ENCODE data around the gene METTL26.

The METTL26 gene

DNA sequence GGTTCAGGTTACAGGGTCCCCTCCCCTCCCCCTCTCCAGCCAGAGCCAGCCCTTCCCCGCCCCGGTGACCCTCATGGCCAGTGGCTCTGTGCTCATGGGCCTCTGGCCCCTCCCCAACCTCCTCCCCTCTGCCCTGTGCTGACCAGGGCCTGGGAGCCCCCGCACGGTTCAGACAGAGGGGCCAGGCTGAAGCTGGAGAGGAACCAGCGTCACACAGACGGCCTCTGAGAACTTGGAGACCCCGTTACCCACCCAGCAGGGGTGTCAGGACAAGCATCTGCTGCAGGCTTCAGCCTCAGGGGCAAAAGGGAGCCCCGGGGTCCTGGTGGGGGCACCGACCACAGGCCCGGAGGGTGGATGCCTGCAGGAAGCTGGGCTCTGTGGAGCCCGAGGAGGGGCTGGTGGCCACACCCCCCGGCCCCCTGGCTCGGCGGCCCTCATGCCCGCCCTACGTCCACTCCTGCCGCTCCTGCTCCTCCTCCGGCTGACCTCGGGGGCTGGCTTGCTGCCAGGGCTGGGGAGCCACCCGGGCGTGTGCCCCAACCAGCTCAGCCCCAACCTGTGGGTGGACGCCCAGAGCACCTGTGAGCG lies 5.2 kb downstream of the METTL26 start, which contains the start of gene WFIKKN1:
Gene WFIKKN1, plus strand, starts transcription at position 171 of the 591 bp plus-strand sequence. Its CDS starts 269 bp downstream, at position 440.
- Histone ChIP-seq H3K9ac (ENCODE audit: low read length in 5 of 5) (peak within 1 kb of the TSS in 2 of 5 donors; percentile 17 to 51), H3K4me1 (ENCODE audit: control insufficient read depth in 5 of 5, insufficient read depth in 5 of 5, low read length in 5 of 5) (peaks cover 0 to 53% (median 33%) of the 10 kb centered on the region in 5 donors), H3K27me3 (ENCODE audit: control insufficient read depth in 5 of 5, insufficient read depth in 4 of 5, low read length in 5 of 5) (peaks cover 0 to 2% (median 0%) of the 10 kb centered on the region in 5 donors), H3K27ac (ENCODE audit: low read depth, low read length) (no peak within 1 kb of the TSS), H3K9me3 (ENCODE audit: control insufficient read depth in 5 of 5, low read length in 5 of 5) (no peaks in the 10 kb centered on the region), H3K4me3 (ENCODE audit: low read depth in 1 of 5, low read length in 5 of 5) (no peak within 1 kb of the TSS), H3K36me3 (ENCODE audit: control insufficient read depth in 5 of 5, insufficient read depth in 5 of 5, low read length in 5 of 5) (peaks cover 0 to 45% (median 21%) of the 10 kb centered on the region in 5 donors)

DNA sequence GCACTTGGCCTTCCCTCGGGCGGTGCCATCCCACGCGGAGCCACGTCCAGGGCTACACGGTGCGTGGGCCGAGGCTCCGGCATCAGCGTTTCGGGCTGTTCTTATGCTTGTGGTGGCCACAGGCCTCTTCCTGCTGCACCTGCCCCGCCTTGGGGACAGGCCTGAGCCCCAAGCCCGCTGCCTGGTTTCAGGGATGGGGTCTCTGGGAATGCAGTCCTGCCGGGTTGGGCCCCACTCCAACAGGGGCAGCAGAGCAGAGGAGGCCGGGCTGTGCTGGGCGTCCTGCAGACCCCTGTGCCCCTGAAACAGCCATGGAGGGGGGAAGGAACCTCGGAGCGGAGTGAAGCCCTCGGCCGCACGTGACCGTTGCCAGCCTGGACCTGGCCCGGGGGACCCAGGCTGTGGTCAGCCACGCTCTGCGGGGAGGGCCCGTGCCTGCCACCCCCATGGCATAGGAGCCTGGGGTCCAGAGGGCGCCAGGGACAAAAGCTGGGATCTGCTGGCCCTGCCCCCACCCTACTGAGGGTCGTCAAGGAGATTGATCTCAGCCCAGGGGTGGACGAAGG lies 5.8 kb downstream of the METTL26 start:
- H3K4me3 ChIP-seq (ENCODE audit: low read depth in 1 of 5, low read length in 5 of 5), result no peak overlapping the region
- no peak overlapping the region for H3K27ac ChIP-seq (ENCODE audit: low read depth, low read length)
- peaks cover 0 to 2% (median 0%) of the 10 kb centered on the region in 5 donors for H3K27me3 ChIP-seq (ENCODE audit: control insufficient read depth in 5 of 5, insufficient read depth in 4 of 5, low read length in 5 of 5)
- peak overlapping the region in 1 of 5 donors; percentile 51 for H3K9ac ChIP-seq (ENCODE audit: low read length in 5 of 5)
- H3K36me3 ChIP-seq (ENCODE audit: control insufficient read depth in 5 of 5, insufficient read depth in 5 of 5, low read length in 5 of 5), result peaks cover 0 to 50% (median 24%) of the 10 kb centered on the region in 5 donors
- H3K4me1 ChIP-seq (ENCODE audit: control insufficient read depth in 5 of 5, insufficient read depth in 5 of 5, low read length in 5 of 5), result peaks cover 0 to 47% (median 27%) of the 10 kb centered on the region in 5 donors
- no peaks in the 10 kb centered on the region for H3K9me3 ChIP-seq (ENCODE audit: control insufficient read depth in 5 of 5, low read length in 5 of 5)

DNA sequence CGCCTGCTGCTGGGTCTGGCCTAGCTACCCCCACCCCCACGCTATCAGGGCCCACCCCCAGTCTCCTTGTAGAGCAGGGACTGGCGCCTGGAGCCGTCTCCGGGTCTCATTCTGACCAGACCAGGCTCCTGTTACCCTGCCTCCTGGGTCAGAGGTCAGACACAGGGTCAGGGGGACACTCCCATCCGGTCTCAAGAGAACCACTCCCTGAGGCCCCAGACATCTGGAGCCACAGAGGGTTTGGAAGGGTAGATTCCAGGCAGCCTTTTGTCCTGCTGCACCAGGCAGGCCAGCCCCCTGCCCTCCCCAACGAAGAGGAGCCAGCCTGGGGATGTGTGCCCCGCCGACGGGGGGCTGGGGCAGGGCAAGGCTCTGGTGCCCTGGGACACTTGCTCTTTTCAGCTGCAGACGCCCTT lies 6.3 kb downstream of the METTL26 start:
- H3K4me1 ChIP-seq (ENCODE audit: control insufficient read depth in 5 of 5, insufficient read depth in 5 of 5, low read length in 5 of 5), result peaks cover 0 to 42% (median 22%) of the 10 kb centered on the region in 5 donors
- peaks cover 0 to 55% (median 25%) of the 10 kb centered on the region in 5 donors for H3K36me3 ChIP-seq (ENCODE audit: control insufficient read depth in 5 of 5, insufficient read depth in 5 of 5, low read length in 5 of 5)

DNA sequence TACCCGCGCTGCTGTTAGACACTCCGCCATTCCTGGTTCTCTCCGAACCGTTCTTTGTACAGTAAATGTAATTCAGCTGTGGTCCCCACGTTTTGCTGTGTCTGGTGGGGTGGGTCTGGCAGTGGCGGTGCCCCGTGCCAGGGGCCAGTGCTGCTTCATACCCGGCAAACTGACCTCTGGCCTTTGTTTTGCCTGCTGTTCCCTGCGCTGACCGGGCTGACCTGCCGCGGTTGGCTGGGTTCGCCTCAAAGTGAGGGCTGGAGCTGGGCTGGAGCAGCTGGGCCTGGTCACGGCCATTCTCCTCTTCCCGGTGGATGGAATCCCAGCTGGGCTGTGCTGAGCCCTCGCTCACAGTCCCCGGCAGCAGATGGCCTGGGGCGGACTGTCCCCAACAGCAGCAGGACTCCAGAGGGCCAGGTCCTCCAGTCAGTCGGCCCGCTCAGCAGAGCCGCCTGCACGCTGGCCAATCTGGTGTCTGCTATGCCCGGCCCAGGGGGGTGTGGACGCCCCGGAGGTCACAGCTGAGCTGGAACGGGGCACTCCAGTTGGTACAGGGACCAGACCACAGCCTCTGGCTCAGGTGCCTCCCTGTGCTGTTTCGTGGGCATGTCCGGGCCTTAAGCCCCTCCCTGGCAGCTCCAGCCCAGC lies 6.8 kb downstream of the METTL26 start:
- H3K9ac ChIP-seq (ENCODE audit: low read length in 5 of 5), result no peak overlapping the region
- peaks cover 0 to 41% (median 19%) of the 10 kb centered on the region in 5 donors for H3K4me1 ChIP-seq (ENCODE audit: control insufficient read depth in 5 of 5, insufficient read depth in 5 of 5, low read length in 5 of 5)
- peaks cover 0 to 2% (median 0%) of the 10 kb centered on the region in 5 donors for H3K27me3 ChIP-seq (ENCODE audit: control insufficient read depth in 5 of 5, insufficient read depth in 4 of 5, low read length in 5 of 5)
- H3K36me3 ChIP-seq (ENCODE audit: control insufficient read depth in 5 of 5, insufficient read depth in 5 of 5, low read length in 5 of 5), result peaks cover 0 to 55% (median 25%) of the 10 kb centered on the region in 5 donors
- H3K4me3 ChIP-seq (ENCODE audit: low read depth in 1 of 5, low read length in 5 of 5), result no peak overlapping the region
- no peak overlapping the region for H3K27ac ChIP-seq (ENCODE audit: low read depth, low read length)
- H3K9me3 ChIP-seq (ENCODE audit: control insufficient read depth in 5 of 5, low read length in 5 of 5), result no peaks in the 10 kb centered on the region

More for the DNA sequence above, 6.3 kb downstream of the METTL26 start:
- Histone ChIP-seq H3K27me3 (ENCODE audit: control insufficient read depth in 5 of 5, insufficient read depth in 4 of 5, low read length in 5 of 5) (peaks cover 0 to 2% (median 0%) of the 10 kb centered on the region in 5 donors), H3K9me3 (ENCODE audit: control insufficient read depth in 5 of 5, low read length in 5 of 5) (no peaks in the 10 kb centered on the region), H3K4me3 (ENCODE audit: low read depth in 1 of 5, low read length in 5 of 5) (no peak overlapping the region), H3K27ac (ENCODE audit: low read depth, low read length) (no peak overlapping the region), H3K9ac (ENCODE audit: low read length in 5 of 5) (peak overlapping the region in 2 of 5 donors; percentile 17 to 51)

DNA sequence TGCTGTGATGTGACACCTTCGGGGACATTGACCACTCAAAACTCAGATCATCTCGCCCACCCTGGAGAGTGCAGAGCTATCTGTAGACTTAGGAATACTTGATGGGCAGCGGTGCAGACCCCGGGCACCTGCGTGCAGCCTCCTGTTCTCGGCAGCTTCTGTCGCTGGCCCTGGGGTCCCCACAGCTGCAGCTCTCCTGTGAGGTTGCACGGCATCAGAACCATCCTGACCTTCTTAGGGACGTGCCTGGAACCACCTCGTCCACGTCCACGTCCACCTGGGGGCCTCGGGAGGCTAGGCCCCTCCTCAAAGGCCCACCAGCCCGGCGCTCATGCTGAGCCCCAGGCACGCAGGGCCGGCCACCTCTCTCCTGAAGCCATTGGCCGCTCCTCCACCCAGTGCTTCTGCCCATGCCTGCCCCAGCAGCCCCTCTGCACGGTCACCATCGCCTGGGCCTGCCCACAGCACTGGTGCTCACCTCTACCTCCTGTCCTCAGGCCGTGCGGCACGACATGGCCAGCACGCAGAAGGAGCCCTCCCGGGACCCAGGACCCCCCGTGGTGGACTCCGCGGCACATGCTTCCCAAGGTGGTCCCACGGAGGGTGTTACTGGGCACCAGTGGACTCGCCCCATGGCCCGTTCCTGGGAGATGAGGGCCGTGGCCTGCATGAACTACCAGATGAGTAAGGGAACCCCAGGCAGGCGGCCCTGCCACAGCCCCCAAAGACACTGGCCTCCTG lies 7.6 kb downstream of the METTL26 start:
- no peak overlapping the region for H3K9ac ChIP-seq (ENCODE audit: low read length in 5 of 5)
- no peaks in the 10 kb centered on the region for H3K9me3 ChIP-seq (ENCODE audit: control insufficient read depth in 5 of 5, low read length in 5 of 5)
- H3K27me3 ChIP-seq (ENCODE audit: control insufficient read depth in 5 of 5, insufficient read depth in 4 of 5, low read length in 5 of 5), result peaks cover 0 to 2% (median 0%) of the 10 kb centered on the region in 5 donors
- H3K27ac ChIP-seq (ENCODE audit: low read depth, low read length), result no peak overlapping the region
- peaks cover 0 to 47% (median 19%) of the 10 kb centered on the region in 5 donors for H3K36me3 ChIP-seq (ENCODE audit: control insufficient read depth in 5 of 5, insufficient read depth in 5 of 5, low read length in 5 of 5)
- H3K4me3 ChIP-seq (ENCODE audit: low read depth in 1 of 5, low read length in 5 of 5), result no peak overlapping the region
- H3K4me1 ChIP-seq (ENCODE audit: control insufficient read depth in 5 of 5, insufficient read depth in 5 of 5, low read length in 5 of 5), result peaks cover 0 to 41% (median 19%) of the 10 kb centered on the region in 5 donors

DNA sequence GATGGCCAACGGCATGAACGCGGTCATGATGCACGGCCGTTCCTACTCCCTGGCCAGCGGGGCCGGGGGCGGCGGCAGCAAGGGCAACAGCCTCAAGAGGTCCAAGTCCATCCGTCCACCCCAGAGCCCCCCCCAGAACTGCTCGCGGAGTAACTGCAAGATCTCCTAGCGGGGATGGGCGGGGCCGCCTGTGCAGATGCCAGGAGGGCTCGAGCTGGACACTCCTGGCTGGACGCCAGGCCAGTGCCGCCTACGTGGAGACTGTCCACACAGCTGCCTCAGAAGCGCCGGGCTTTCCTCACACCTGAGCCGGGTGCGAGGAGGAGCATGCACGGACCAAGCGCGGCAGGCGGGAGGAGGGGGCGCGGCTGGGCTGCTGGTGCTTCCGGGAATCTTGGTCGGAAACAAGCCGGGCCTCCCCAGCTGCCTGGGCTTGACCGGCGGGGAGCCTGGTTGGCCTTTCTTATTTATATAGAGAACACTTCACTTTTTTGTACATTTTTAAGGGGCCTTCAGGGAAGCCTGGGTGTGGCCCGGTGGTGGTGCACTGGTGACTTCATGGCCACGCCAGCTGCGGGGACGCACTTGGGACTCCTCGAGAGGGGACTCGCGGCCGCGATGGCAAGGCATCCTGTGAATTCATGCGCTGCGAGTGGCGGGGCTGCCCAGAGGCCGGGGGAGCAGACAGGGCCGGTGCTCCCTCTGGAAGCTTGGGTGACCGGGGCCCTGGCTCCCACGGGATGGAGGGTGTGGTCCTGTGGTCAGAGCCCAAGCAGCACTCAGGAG lies 8.5 kb downstream of the METTL26 start:
- Histone ChIP-seq H3K36me3 (ENCODE audit: control insufficient read depth in 5 of 5, insufficient read depth in 5 of 5, low read length in 5 of 5) (peaks cover 0 to 38% (median 13%) of the 10 kb centered on the region in 5 donors), H3K27ac (ENCODE audit: low read depth, low read length) (no peak overlapping the region), H3K9me3 (ENCODE audit: control insufficient read depth in 5 of 5, low read length in 5 of 5) (no peaks in the 10 kb centered on the region), H3K4me3 (ENCODE audit: low read depth in 1 of 5, low read length in 5 of 5) (no peak overlapping the region), H3K27me3 (ENCODE audit: control insufficient read depth in 5 of 5, insufficient read depth in 4 of 5, low read length in 5 of 5) (peaks cover 0 to 2% (median 0%) of the 10 kb centered on the region in 5 donors), H3K9ac (ENCODE audit: low read length in 5 of 5) (no peak overlapping the region), H3K4me1 (ENCODE audit: control insufficient read depth in 5 of 5, insufficient read depth in 5 of 5, low read length in 5 of 5) (peaks cover 0 to 41% (median 19%) of the 10 kb centered on the region in 5 donors)

DNA sequence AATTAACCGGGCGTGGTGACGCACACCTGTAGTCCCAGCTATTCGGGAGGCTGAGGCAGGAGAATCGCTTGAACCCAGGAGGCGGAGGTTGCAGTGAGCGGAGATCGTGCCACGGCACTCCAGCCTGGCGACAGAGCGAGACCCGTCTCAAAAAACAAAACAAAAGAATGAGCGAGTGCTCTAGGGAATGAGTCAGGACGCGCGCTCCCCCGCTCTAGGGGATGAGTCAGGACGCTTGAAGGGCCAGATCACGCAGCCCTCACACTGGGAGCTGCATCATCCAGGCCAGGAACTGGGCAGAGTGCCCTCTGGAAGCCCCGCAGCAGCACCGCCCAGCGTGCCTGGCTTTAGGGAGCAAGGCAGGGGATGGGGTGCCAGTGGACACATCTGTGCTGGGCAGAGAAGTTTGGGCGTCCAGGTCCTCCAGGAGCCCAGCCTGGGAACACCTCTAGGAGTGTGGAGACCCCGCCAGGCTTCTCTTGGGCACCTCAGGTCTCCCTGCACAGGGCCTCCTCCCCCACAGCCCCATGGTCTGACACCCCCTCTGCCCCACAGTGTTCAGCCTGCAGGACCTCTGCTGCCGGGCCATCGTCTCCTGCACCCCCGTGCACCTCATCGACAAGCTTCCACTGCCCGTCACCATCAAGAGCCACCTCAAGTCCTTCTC lies 9.2 kb downstream of the METTL26 start:
- Histone ChIP-seq H3K4me3 (ENCODE audit: low read depth in 1 of 5, low read length in 5 of 5) (no peak overlapping the region), H3K27ac (ENCODE audit: low read depth, low read length) (no peak overlapping the region), H3K4me1 (ENCODE audit: control insufficient read depth in 5 of 5, insufficient read depth in 5 of 5, low read length in 5 of 5) (peaks cover 0 to 45% (median 19%) of the 10 kb centered on the region in 5 donors), H3K27me3 (ENCODE audit: control insufficient read depth in 5 of 5, insufficient read depth in 4 of 5, low read length in 5 of 5) (no peaks in the 10 kb centered on the region), H3K9me3 (ENCODE audit: control insufficient read depth in 5 of 5, low read length in 5 of 5) (no peaks in the 10 kb centered on the region), H3K36me3 (ENCODE audit: control insufficient read depth in 5 of 5, insufficient read depth in 5 of 5, low read length in 5 of 5) (peaks cover 0 to 37% (median 13%) of the 10 kb centered on the region in 5 donors), H3K9ac (ENCODE audit: low read length in 5 of 5) (no peak overlapping the region)

DNA sequence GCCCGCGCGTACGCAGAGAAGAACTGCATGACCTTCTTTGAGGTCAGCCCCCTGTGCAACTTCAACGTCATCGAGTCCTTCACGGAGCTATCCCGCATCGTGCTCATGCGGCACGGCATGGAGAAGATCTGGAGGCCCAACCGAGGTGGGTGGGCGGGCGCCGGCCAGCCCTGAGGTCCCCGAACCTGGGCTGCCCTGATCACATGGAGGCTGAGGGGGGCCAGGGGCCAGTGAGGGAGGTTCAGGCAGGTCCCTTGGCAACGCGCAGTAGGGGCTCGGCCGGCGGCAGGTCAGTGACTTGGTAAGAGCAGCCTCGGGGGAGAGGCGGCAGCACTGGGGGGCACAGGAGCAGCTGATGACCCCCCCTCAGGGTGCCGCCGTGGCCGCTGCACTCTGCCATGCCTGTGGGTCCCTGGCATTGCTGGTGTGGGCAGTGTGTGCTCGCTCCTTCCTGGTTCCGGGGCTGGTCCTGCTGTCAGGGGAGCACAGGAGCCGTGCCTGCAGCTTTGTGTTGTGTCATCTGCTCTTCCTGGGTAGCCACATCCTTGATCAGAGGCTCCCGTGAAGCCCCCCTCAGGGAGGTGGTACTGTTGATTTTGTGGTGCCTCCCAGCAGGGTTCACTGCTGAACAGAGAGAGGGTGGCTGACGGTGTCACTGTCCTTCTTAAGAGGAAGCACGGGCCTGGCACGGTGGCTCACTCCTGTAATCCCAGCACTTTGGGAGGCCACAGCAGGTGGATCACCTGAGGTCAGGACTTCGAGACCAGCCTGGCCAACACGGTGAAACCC lies 9.9 kb downstream of the METTL26 start:
- no peaks in the 10 kb centered on the region for H3K27me3 ChIP-seq (ENCODE audit: control insufficient read depth in 5 of 5, insufficient read depth in 4 of 5, low read length in 5 of 5)
- no peak overlapping the region for H3K9ac ChIP-seq (ENCODE audit: low read length in 5 of 5)
- no peaks in the 10 kb centered on the region for H3K9me3 ChIP-seq (ENCODE audit: control insufficient read depth in 5 of 5, low read length in 5 of 5)
- H3K27ac ChIP-seq (ENCODE audit: low read depth, low read length), result no peak overlapping the region
- H3K36me3 ChIP-seq (ENCODE audit: control insufficient read depth in 5 of 5, insufficient read depth in 5 of 5, low read length in 5 of 5), result peaks cover 0 to 40% (median 16%) of the 10 kb centered on the region in 5 donors
- peaks cover 0 to 49% (median 19%) of the 10 kb centered on the region in 5 donors for H3K4me1 ChIP-seq (ENCODE audit: control insufficient read depth in 5 of 5, insufficient read depth in 5 of 5, low read length in 5 of 5)
- H3K4me3 ChIP-seq (ENCODE audit: low read depth in 1 of 5, low read length in 5 of 5), result no peak overlapping the region
